ENCODE measurements around the gene MAN2B2.

MAN2B2 gene

GRCh38 chr4:6574747-6575502 lies at the start of gene MAN2B2:
MAN2B2 (plus strand) TSS chr4:6575189; CDS start chr4:6575211, 22 bp downstream.
- peak; percentile 70 to 78 for DNase-seq

- DNase-seq, result no peak
Observed at GRCh38 chr4:6525474-6525873, 49.5 kb upstream of the MAN2B2 start.

- DNase-seq, result no peak
Observed at GRCh38 chr4:6526156-6526555, 48.8 kb upstream of the MAN2B2 start.

- DNase-seq, result no peak
Observed at GRCh38 chr4:6526671-6527091, 48.3 kb upstream of the MAN2B2 start.

- no peak for DNase-seq
Observed at GRCh38 chr4:6527259-6527658, 47.7 kb upstream of the MAN2B2 start.

DNA sequence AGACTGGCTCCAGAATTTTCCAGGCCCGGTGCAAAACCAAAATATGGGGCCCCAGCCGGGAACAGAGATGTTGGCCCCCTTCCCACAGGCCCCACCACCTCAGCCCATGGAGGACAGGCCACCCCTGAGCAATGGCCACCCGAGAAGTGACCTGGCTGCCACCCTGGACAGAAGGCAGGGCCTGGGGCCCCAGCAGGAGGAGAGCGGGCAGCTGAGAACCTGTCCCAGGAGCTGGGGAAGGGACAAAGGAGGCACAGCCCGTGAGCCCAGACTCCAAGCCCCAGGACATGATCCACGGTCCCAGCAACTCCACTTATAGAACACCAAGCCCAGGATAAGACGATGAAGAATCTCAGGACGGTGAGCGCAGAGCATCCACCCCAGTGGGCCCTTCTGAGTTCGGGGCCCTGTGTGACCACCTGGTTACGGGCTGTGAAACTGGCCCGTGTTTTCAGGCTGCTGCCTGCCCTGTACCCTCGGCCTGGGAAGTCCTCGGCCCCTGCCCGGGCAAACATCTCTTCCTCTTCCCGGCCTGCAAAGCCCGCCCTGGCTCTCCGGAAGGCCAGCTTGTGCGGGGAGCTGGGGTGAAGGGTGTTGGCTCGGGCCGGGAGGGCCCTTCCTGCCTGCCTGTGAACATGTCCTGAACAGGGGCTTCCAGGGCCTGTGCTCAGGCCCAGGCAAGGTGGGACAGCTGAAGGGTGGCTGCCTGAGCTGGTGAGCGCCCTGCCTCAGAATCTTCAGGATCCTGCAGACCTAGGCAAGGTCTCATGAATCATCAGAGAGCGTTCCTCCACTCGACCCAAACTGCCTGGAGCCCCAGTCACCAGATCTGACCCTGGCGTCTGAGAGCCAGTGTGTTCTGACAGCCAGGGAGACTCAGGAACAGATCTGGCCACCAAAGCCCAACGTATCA lies 47.0 kb upstream of the MAN2B2 start:
- DNase-seq, result no peak

DNA sequence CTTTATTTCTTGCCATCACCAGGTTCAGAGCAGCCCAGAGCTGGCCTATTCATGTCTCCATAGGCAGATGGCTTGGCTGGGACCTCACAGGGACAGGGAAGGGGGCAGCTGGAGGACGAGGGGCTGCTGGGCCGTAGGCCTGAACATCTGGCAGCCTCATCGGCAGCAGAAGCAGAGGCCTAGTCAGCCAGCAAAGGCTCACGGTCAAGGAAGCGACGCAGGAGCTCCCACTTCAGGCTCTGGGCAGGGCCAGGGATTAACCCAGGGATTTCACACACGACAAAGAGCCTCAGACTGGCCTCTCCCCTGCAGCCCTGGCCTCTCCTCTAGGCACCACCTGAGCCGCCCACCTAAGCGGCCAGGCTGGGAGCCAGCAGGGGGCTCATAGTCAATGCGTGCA lies 46.0 kb upstream of the MAN2B2 start:
- no peak for DNase-seq

DNA sequence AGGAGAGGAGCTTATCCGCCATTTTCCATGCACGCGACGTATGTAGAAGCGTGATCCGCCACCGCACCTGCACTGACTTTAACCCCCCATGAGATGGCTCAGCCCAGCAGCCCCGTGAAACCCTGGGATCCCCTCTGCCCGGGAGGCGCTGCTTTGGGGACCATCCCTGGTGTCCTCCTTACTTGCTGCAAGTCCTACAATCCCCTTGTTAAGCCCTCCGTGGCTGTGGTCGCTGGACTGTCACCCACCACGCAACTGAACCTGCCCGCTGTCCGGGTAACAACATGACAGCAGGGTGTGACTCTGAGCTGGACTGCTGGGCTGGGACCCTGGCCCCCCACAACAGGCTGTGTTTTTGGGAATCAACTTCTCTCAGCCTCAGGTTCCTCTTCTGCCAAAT lies 44.7 kb upstream of the MAN2B2 start:
- no peak for DNase-seq

DNA sequence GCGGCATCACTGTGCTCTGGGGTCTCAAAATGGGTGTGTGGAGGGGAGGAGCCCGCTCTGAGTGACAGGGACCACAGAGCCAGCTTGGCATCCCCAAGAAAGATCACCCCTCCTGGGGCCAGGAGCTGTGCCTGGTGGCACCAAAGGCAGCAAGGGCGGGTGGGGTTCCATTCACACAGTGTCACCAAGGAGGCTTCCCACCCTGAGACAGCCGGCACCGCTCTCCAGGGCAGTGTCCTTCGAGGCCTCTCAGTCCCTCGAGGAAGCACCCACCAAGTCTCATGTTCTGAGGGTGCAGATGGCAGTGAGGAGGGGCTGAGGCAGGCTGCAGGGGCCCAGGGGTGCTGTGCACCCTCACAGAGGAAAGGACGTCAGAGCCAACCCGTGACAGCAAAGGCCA lies 44.0 kb upstream of the MAN2B2 start:
- DNase-seq, result no peak

GRCh38 chr4:6532102-6532501 lies 42.9 kb upstream of the MAN2B2 start:
- no peak for DNase-seq

DNA sequence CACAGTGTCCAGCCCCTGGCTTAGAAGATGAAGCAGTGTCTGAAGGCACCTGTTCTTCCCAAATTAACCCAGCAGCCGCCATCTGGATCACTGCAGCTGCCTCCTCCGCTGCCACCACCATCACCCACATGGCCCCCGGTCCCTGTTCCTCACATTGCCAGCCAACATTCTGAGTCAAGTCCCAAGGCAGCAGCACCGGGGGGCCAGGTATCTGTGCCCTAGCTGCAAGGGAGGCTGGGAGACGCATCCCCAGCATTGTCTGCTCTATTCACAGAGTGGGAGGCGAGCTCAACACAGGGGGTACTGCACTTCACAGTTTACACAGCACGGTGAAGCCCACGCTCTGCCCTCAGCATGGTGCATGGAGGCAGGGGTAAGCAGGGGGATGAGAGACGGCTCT lies 42.3 kb upstream of the MAN2B2 start:
- DNase-seq, result no peak

GRCh38 chr4:6534050-6534449 lies 40.9 kb upstream of the MAN2B2 start:
- DNase-seq, result no peak

GRCh38 chr4:6534618-6535328 lies 40.2 kb upstream of the MAN2B2 start:
- no peak for DNase-seq

- DNase-seq, result no peak
Observed at GRCh38 chr4:6535329-6535692, 39.7 kb upstream of the MAN2B2 start.

GRCh38 chr4:6535706-6536105 lies 39.3 kb upstream of the MAN2B2 start:
- DNase-seq, result no peak

- no peak for DNase-seq
Observed at GRCh38 chr4:6538111-6538510, 36.9 kb upstream of the MAN2B2 start.

DNA sequence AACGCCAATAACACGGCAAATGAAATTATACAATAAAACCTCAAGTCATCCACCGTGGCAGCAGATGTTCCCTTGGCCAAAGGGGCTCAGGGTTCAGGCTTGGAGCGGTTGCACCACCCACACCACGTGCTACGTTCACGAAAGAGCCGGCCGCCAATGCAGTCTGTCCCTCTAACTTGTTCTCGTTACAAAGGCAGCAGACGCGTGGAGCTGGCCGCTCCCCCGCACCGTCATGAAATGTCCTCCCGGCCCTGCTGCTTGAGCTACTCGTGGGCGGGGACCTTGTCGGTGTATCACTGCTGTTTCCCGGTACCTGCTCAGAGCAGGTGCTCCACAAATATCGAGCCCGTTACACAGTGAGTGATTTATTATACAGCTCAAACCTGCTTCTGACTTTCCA lies 36.4 kb upstream of the MAN2B2 start:
- DNase-seq, result no peak

- no peak for DNase-seq
Observed at GRCh38 chr4:6539009-6539764, 35.8 kb upstream of the MAN2B2 start.

- no peak for DNase-seq
Observed at GRCh38 chr4:6540879-6541278, 34.1 kb upstream of the MAN2B2 start.

GRCh38 chr4:6541789-6542188 lies 33.2 kb upstream of the MAN2B2 start:
- DNase-seq, result no peak

DNA sequence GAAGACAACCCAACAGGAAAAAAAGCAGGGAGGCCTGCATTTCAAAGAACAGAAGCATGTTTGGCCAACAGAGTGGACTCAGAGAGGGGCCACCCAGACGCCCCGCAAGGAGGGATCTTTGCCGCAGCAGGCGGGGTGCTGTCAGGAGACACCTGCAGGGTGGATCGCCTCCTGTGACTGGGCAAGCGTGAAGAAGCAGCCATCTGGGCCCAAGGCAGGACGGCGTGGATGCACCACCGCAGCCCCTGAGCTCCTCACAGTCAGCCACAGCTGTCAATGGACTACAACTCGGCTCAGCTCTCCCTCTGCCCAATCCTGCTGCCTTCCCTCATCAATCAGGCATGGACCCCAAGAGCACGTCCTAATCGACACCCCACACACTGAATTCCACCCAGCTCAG lies 32.0 kb upstream of the MAN2B2 start:
- DNase-seq, result no peak

GRCh38 chr4:6546091-6546490 lies 28.9 kb upstream of the MAN2B2 start:
- no peak for DNase-seq
